GM19455 (cell line): ENCODE measurements around the gene RIC1.
"Not testable (repeated sequence)": the region's sequence is repeated elsewhere in the genome, so short reads cannot be mapped to it uniquely, and the experiment has no call there.

Experiments
- ATAC-seq: cut with Tn5 transposase; IDR thresholded peaks from one replicate; pipeline ENCODE4 v1.9.1; 2021; ENCODE audit not compliant: unreplicated experiment

Gene RIC1

DNA sequence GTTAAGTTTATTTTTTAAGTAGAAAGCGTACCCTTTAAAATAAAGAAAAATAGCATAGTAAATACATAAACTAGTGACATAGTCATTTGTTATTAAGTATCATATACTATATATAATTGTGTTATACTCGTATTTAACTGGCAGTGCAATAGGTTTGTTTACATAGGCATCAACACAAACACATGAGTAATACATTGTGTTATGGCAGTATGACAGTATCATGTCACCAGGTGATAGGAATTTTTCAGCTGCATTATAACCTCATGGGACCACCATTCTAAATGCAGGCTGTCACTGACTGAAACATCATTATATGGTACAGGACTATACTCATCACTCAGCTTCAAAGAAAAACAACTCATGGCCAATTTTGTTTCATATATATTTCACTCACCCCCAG lies 8.4 kb upstream of the RIC1 start:
- ATAC-seq: no peak

DNA sequence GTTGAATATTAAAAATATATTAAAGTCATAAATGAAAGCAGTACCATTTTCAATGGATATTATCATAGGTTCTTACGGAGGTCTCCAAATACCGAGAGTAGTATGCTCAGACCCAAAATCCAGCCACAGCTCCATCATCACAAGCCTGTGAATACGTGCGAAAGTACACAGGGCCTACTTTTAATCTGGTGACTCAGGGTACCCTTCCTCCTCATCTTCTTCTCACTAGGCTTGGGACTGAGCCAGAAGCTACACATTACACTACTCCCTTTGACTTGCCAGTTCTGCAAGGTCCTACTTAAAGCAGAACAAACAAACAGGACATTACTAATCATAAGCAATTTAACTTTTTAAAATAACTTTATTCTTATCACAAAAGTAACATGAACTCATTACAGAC lies 7.6 kb upstream of the RIC1 start:
- no peak for ATAC-seq

DNA sequence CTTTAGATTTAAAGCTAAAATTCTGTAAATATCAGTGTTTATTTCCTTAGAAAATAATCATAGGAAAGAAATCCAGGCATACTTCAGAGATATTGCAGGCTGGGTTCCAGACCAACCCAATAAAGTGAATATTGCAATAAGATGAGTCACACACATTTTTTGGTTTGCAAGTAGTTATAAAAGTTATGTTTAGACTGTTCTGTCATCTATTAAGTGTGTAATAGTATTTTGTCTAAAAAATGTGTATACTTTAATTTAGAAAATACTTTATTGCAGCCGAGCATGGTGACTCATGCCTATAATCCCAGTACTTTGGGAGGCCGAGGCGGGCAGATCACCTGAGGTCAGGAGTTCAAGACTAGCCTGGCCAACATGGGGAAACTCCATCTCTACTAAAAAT lies 6.9 kb upstream of the RIC1 start:
- ATAC-seq: no peak

DNA sequence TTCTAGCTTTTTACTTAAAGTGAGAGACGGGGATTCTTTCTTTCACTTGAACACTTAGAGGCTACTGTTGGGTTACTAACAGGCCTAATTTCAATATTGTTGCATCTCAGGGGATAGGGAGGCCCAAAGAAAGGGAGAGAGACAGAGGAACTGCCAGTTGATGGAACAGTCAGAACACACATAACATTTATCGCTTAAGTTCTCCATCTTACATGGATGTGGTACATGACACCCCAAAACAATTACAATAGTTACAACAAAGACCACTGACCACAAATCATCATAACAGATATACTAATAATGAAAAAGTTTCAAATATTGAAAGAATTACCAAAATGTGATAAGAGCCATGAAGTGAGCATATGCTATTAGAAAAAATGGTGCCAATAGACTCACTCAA lies 4.3 kb upstream of the RIC1 start:
- ATAC-seq: no peak

DNA sequence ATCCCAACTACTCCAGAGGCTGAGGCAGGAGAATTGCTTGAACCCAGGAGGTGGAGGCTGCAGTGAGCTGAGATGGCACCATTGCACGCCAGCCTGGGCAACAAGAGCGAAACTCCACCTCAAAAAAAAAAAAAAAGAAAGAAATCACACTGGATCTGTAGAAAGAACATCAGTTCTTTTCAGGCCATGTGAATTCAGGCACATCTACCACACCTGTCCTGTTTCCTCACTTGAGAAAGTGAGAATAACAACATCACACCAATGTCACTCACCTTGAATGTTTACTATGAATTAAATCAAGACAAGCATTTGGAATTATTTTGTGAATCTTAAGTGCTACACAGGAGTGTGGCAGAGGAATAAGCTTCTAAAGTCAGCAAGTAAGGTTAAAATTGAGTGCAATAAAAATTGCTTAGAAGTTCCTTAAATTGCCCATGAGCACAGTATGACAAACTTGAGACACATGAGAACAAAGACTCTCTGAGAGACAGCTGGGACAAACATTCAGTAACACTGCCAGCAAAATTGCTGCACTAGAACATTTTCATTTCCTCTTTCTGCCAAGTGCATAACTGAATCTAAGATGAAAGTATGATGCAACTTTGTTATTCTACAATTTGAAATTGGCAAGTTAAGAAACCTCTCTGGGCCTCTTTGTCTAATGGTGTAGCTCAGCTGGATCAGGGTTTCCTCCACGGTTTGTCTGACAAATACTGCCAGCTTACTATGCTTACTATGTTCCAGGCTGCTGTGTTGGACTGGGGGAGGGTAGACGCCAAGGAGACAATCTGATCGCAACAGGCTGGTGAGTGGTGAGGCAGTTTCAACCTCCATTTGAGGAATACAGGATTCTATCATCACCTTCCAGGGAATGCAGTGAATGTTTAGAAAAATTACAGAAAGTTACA lies 1.9 kb upstream of the RIC1 start:
- peak; percentile 45 for ATAC-seq

DNA sequence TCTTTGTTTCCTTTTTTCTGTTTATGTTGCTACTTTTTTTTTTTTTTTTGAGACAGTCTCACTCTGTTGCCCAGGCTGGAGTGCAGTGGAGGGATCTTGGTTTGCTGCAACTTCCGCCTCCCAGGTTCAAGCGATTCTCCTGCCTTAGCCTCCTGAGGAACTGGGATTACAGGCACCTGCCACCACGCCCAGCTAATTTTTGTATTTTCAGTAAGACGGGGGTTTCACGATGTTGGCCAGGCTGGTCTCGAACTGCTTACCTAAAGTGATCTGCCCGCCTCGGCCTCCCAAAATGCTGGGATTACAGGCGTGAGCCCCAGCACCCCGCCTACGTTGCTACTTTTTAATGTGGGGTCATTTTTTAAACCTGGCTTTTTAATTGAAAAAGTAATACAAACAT lies 1.2 kb upstream of the RIC1 start:
- ATAC-seq: not testable (repeated sequence)

DNA sequence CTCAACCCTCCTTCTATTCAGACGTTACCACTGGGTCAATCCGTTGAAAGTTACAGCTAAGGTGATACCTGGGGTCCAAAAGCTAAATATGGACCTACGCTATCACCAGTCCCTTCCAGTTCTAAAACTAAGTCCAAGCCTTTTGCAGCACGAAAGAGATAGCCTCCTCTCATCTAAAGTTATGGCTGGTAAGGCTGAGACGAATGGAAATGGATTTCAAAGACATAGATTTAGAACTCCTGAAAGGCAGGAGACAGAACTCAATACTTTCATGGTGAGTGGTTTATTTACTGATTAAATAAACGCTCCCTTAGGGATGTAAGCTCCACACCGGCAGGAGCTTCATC lies 751 bp upstream of the RIC1 start:
- no peak for ATAC-seq

DNA sequence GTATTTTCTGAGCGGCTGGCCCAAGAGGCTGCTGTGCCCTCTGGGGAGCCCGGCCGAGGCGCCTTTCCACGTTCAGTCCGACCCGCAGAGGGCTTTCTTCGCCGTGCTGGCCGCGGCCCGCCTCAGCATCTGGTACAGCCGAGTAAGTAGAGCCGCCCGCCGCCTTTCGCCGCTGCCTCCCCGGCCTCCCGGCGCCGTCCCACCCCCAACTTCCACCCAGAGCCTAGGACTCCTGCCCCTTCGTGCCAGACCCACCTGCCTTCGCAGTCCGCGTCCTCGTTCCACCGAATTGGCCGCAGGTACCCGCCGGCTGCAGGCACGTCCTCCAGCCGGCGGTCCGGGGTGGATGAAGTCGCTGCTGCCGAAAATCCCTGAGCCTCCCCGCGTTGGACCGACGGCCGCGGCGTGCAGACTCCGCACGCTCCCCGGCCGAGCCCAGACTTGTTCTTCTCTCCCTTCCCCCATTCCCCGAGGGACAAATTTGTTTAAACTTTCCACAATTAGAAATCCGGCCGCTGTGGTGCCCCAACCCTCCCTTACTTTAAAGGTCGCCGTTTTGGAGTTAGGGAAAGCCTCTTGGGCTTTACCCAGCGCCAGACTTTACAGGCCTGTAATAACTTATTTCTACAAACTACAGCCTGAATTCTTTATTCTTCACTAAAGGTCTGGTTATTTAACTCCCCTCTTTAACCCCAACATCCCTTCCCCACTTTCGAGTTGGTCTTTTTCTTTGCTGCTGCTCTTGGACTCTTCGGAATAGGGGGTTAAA lies 589 bp downstream of the RIC1 start:
- peak; percentile 22 for ATAC-seq

DNA sequence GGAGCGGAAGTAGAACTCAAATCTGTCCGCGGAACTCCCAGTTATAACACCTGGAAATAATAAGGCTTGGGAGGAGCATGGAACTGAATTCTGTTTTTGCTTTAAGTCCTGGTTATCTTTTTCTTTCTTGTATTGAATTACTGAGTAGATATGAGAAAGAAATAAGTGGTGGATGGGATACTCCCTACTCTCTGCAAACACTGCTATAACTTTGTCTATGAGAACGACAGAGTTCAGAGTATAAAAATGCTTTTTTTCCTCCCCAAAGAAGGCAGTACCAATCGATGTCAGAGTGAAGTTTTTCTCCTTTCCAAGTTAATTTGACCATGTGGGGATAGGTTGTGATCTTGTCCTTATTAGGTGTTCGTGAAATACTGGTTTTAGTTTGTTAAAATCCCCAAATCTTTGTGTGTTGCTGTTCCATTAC lies 1.2 kb downstream of the RIC1 start:
- no peak for ATAC-seq

DNA sequence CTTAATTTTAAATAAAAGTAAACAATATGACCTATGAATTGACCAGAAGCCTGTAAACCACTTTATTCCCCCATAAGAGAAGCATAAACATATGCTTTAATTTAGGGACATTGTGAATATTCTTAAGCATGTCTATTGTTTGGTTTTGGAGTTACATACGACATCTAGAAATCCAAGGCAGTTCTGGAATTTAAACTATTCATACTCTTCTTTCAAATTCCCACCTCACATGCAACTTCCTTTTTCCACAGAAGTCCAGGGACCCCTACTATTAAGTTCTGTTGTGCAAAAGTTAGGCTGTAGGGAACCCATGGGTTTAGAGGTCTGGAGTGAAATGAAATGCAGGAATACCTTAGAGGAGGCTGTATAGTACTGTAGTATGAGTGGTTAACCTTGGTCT lies 2.1 kb downstream of the RIC1 start:
- ATAC-seq: no peak

DNA sequence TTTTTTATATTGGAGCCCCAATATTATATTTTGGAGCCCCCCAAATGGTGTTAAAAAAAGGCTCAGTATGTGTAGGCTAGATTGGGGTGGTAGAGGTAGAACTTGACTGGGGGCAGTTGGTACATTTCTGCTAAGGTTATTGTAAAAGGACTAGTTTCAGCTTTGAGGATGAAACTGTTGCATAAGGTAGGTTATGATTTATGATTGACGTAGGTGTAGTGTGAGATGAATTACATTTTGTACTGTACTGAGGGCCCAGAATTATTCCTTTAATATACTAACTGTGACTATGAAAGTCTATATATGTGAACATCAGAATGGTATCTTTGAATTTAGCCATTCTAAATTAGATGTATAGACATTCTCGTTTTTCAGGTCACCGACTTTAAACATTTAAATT lies 3.6 kb downstream of the RIC1 start:
- no peak for ATAC-seq

DNA sequence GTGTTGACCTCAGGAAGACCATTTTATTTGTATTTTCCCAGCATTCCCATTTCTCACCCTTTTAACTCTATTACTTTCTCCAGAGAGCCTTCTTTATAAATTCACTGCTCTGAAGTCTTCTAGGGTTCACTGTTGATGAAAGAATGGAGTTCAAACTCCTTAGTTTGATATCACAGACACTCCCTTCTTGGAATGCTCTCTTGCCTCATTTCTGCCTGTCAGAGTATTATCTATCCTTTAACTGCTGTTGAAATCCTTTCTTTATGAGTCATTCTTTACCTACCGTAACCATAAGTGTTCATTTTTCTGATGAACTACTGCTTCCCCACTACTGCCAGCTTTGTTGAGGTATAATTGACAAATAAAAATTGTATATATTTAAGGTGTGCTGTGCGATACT lies 4.3 kb downstream of the RIC1 start:
- ATAC-seq: no peak

DNA sequence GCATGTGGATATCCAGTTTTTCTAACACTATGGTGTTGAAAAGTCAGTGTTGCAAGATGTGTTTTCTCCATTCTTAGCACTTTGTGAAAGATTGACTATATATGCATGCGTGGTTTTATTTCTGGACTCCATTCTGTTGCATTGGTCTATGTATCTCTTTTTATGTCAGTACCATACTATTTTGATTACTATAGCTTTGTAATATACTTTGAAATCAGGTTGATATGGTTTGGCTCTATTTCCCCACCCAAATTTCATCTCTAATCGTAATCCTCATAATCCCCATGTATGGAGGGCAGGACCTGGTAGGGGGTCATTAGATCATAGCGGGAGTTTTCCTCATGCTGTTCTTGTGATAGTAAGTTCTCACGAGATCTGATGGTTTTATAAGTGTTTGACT lies 6.5 kb downstream of the RIC1 start:
- ATAC-seq: no peak

DNA sequence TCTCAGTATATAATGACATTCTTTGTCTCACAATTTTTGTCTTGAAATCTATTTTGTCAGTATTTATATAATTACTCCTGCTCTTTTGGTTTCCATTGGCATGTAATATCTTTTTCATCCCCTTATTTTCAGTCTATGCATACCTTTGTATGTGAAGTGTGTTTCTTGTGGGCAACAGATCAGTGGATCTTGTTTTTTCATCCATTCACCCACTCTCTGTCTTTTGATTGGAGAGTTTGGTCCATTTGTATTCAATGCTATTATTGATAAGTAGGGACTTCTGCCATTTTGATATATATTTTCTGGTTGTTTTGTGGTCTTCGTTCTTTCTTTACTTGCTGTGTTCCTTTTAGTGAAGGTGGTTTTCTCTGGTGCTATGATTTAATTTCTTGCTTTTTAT lies 10.9 kb downstream of the RIC1 start:
- no peak for ATAC-seq

DNA sequence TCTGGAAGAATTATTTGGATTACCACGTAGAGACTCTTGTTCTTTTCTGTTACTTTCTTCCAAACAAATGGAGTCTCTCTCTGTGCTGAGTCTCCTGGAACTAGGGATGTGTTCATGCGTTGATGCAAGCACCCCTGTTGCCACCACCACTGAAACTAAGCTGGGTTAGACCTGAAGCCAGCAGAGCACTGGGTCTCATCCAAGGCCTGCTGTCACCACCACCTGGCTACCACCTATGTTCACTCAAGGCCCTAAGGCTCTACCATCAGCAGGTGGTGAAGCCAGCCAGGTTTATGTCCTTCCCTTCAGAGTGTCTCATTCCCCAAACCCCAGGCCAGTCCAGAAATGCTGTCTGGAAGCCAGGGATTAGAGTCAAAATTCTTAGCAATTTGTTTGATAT lies 13.3 kb downstream of the RIC1 start:
- no peak for ATAC-seq

DNA sequence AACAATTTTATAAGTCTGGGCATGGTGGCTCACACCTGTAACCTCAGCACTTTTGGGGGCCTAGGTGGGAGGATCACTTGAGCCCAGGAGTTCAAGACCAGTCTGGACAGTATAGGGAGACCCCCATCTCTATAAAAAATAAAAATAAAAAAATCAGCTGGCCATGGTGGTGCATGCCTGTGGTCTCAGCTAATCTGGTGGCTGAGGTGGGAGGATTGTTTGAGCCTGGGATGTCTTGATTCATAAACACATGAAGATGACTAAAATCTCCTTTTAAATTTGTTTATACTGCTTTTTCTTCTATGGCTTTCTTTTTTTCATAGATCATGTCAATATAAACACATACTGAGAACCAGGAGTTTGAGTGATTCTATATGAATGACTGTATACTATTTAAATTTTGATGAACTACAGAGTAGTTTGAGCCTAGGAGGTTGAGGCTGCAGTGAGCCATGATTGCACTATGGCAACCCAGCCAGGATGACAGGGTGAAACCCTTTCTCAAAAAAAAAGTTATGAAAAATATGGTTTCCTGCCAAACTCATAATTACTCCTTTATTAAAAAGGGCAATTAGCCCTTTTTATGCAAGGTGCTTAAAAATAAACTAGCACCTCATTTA lies 14.2 kb downstream of the RIC1 start:
- ATAC-seq: no peak

DNA sequence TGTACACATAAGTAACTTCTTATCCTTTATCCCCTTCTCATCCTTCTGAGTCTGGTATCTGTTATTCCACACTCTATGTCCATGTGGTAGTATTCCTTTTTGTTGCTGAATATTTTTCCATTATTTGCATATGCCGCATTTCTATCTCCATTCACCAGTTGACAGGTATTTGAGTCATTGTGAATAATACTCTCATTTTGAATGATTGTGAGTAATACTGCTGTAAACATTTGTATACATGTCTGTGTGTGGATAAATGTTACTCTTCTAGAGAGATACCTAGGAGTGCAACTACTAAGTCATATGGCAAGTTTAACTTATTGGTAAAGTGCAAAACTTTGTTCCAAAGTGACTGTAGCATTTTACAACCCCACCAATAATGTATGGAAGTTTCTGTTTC lies 15.6 kb downstream of the RIC1 start:
- no peak for ATAC-seq

DNA sequence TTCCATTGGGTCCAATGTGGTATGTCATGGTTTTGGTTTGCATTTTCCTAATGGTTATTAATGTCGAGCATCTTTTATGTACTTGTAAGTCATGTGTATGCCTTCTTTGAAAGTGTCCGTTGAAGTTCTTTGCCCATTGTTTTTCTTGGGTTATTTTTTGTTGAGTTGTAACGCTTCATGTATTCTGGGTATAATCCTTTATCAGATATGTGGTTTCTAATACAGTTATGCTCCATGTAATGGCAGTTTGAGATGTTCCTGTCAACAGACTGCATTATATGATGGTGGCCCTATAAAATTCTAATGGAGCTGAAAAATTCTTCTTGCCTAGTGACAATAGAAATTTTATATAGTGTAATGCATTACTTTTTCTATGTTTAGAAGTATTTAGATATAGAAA lies 17.2 kb downstream of the RIC1 start:
- no peak for ATAC-seq

DNA sequence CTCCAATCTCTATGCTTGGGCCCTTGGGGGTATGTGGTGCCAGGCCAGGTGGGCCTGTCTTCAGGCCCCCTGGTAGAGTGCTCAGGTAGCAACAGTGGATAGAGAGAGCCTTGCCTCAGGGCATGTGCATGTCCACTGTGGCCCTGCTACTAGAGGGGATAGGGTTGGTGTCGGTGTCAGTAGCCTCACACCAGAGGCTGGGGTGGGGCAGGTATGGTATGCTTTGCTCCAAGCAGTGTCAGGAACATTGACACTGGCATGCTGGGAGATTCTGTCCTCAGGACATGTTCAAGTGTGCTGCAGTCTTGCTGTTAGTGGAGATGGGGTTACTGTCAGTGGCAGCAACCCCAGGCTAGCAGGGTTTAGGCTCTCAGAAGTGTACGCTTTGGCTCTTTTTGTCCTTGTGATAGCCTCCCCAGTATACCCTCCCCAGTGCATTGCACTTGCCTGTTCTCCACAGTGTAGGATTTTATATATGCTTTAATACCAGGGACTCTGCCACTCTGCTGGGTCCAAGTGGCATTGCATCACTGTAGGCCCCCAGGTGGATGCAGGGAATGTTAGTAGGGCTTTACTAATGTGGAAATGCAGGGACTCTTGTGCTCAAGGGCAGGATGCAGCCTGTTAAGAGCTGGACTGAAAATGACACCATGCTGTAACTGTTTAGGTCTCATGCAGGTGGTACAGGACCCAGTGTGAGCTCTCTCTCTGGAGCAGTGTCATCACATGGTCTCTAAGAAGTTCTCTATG lies 21.6 kb downstream of the RIC1 start:
- ATAC-seq: no peak

DNA sequence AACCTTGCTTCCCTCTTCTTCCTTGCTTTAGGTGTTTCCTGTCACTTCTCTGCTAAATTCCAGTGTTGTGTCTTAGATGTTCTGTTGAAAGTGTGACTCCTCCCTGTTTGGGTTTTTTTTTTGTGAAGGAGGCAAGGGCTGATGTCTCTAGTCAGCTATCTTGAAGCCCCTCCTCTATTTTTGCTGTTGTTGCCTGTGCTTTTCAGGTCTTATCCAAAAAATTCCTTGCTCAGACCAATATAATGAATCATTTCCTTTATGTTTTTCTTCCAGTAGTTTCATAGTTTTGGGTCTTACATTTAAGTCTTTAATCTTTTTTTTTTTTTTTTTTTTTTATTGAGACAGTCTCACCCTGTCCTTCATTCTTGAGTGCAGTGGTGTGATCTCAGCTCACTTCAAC lies 22.3 kb downstream of the RIC1 start:
- no peak for ATAC-seq

DNA sequence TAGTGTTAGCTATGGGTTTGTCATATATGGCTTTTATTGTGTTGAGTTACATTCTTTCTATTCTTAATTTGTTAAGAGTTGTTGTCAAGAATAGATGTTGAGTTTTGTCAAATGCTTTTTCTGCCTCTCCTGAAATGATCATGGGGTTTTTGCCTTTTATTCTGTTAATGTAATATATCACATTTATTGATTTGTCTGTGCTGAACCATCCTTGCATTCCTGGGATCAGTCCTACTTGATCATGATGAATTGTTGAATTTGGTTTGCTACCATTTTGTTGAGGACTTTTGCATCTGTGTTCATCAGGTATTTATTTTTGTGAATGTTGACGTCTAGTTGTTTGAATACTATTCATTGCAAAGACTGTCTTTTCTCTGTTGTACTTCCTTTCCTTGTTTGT lies 23.9 kb downstream of the RIC1 start:
- ATAC-seq: no peak
